Skeletal muscle tissue (tissue), 4 donors: ENCODE results near the gene RAP1GAP. TPM values are rescaled to one million over a fixed set of nuclear protein-coding genes. Genes with fewer than 3 reads are reported as not detected.

Experiments used
- H3K27ac ChIP-seq: one replicate; pipeline ENCODE4 v1.7.0; 2013; ENCODE audit warnings: mild to moderate bottlenecking, low read depth, low read length, inconsistent platforms
- H3K27me3 ChIP-seq, 3 donors: one replicate each; pipeline ENCODE4 v1.7.0; 2013; ENCODE audit warnings: low read length in 3 of 3; ENCODE audit not compliant: control insufficient read depth in 3 of 3, insufficient read depth in 3 of 3
- H3K36me3 ChIP-seq, 3 donors: one replicate each; pipeline ENCODE4 v1.7.0; 2013; ENCODE audit warnings: low read length in 3 of 3; ENCODE audit not compliant: control insufficient read depth in 3 of 3, insufficient read depth in 3 of 3
- H3K4me1 ChIP-seq, 3 donors: one replicate each; pipeline ENCODE4 v1.7.0; 2013; ENCODE audit warnings: low read length in 3 of 3, mild to moderate bottlenecking in 3 of 3; ENCODE audit not compliant: control insufficient read depth in 3 of 3, insufficient read depth in 3 of 3
- H3K4me3 ChIP-seq, 3 donors: one replicate each; pipeline ENCODE4 v1.7.0; 2013; ENCODE audit warnings: low read length in 3 of 3
- H3K9ac ChIP-seq, 3 donors: one replicate each; pipeline ENCODE4 v1.7.0; 2013; ENCODE audit warnings: low read length in 3 of 3, mild to moderate bottlenecking in 3 of 3, moderate library complexity in 2 of 3, low read depth in 1 of 3
- H3K9me3 ChIP-seq, 3 donors: one replicate each; pipeline ENCODE4 v1.7.0; 2013; ENCODE audit warnings: low read length in 3 of 3; ENCODE audit not compliant: control insufficient read depth in 3 of 3
- total RNA-seq: library from RNA; depleted of rRNA; stranded (reverse); fragments of >200 nt; gene quantifications from one replicate; pipeline ENCODE4 v1.2.3, GENCODE V29; 2014
- donor health status: Osteomylitis.

Gene RAP1GAP
- total RNA-seq, 1 donor from 2014 or later: 1.0 TPM

DNA sequence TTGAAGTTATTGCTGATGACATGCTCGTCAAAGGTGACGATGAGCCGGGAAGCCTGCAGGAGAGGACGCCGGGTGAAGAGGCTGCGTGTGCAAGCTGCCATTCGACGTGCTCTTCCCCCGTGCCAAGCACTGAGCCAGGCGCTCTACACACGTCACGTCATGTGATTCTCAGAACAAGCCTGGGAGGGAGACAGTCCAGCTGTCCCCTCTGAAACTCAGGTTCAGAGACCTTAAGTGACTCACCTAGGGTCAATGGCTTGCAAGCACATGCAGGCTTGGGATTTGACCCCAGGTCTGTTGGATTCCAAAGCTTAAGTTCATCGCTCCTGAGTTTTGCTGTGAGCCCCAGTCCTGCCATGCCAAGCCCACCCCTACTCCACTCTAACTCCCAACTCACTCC, 57.1 kb downstream of the RAP1GAP start:
- Histone ChIP-seq H3K4me1 (no peaks in the 10 kb centered on the region), H3K27me3 (peaks cover 4 to 26% (median 10%) of the 10 kb centered on the region in 3 donors), H3K27ac (no peak overlapping the region), H3K9ac (no peak overlapping the region), H3K36me3 (no peaks in the 10 kb centered on the region), H3K9me3 (no peaks in the 10 kb centered on the region), H3K4me3 (no peak overlapping the region)

DNA sequence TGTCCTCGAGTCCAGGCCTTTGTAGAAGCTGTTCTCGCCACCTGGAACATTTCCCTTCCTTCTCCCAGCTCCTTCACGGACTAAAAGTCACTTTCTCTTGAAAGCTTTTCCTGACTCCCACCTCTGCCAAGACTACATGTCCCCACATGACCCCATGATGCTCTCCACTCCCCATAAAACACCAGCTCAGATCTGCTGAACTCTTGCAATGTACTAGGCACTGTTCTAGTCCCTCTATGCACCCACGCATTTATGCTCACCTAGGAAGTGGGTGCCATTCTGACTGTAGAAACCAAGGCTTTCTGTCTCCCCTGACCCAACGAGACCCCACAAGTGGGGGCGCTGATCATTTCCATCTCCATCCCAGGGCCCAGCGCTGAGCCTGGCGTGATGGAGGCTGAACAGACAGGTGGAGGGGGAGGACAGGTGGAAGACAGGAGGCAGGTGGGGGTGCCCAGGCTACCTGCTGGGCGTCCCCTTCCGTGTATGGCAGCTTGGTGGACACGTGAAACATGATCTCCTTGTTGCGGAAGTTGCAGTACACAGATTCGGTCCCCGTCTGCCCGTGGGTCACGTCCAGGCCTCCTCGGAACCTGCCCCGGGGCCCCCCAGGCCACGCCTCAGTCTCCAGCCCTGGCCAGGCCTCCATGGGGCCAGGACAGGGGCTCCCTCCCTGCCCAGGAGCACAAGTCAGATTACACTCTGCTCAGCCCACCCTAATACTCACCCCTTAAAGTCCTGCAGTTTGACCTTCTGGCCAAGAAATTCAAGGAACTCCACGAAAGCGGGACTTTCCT, 58.0 kb downstream of the RAP1GAP start:
- no peaks in the 10 kb centered on the region for H3K4me1 ChIP-seq

DNA sequence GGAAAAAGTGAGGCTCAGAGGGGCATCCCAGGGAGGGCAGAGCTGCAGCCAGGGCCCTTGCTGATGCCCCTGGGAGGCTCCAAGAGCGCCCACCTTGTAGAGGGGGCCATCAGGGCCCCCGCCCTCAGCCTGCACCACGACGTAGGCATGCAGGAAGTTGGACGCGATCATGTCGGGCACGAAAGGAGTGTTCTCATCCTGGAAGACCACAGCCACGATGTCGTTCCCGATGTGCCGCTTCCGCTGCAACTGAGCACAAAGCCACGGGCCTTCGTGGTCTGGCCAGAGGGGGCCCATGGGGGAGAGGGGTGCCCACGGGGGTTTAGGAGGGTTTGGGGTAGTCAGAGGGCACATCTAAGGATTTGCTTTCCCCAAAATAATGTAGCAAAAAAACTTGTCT, 59.1 kb downstream of the RAP1GAP start:
- H3K4me1 ChIP-seq: no peaks in the 10 kb centered on the region
- no peaks in the 10 kb centered on the region for H3K9me3 ChIP-seq
- H3K27ac ChIP-seq: no peak overlapping the region
- H3K27me3 ChIP-seq: peaks cover 5 to 28% (median 10%) of the 10 kb centered on the region in 3 donors
- no peak overlapping the region for H3K4me3 ChIP-seq
- no peaks in the 10 kb centered on the region for H3K36me3 ChIP-seq
- H3K9ac ChIP-seq: no peak overlapping the region

More for the DNA sequence above, 58.0 kb downstream of the RAP1GAP start:
- no peaks in the 10 kb centered on the region for H3K36me3 ChIP-seq
- no peak overlapping the region for H3K4me3 ChIP-seq
- peaks cover 5 to 26% (median 10%) of the 10 kb centered on the region in 3 donors for H3K27me3 ChIP-seq
- no peak overlapping the region for H3K9ac ChIP-seq
- no peaks in the 10 kb centered on the region for H3K9me3 ChIP-seq
- no peak overlapping the region for H3K27ac ChIP-seq

DNA sequence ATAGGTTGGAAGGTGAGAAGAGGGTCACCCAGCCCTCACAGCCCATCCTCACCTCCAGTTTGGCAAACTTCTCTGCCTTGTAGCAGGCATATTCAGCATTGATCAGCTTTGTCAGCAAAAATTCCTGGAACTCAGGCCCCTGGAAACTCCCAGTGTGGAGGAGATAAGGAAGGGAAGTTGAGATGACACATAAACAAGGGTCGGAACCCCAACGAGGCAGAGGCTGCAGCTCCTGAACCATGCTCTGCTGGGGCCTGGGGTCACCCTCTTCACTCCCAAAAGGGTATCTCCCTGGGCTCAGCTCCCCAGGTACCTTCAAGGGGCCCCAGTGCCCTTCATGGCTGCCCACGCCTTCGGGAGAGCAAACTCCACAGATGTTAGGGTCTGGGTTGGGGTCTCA, 60.4 kb downstream of the RAP1GAP start:
- H3K27ac ChIP-seq: no peak overlapping the region
- H3K4me3 ChIP-seq: no peak overlapping the region
- H3K9me3 ChIP-seq: no peaks in the 10 kb centered on the region
- H3K4me1 ChIP-seq: no peaks in the 10 kb centered on the region
- no peak overlapping the region for H3K9ac ChIP-seq
- H3K27me3 ChIP-seq: peaks cover 5 to 29% (median 10%) of the 10 kb centered on the region in 3 donors
- no peaks in the 10 kb centered on the region for H3K36me3 ChIP-seq

DNA sequence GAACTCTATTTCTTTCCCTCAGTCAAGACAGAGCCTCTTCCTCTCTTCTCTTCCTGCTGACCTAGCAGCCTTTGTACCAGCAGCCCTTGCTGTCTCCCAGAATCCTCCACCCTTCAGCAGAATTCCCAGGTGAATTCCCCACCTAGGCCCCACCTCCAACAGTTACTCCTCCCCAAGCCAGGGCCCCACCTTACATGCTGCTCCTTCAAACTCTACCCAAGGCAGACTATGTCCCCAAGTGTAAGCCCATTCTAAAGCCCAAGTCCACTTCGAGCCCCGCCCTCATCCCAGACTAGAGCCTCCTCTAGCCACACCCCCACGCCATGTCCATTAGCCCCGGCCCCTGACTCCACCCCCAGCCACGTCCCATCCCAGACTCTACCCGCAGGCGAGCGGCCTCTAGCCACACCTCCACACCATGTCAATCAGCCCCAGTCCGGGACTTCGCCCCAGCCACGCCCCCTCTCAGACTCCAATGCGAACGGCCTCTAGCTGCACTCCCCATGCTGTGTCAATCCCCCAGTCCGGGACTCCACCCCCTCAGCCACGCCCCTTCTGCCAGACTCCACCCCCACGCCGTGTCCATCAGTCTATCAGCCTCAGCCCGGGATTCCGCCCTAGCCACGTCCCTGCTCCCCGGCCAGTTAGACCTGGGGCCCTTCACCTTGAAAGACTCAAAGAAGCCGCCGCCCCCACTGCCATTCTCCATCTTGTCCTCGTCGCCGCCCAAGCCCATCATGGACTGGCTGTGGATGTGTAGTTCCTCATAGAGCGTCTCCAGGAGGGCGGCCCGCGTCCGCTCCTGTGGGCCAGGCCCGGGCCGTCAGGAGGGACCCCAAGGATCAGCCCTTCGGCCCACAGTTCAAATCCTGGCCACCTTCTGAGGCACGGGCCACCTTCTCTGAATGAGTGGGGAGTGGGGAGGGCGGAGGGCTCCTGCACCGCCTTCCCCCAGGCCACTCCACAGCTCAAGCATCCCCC, 61.3 kb downstream of the RAP1GAP start:
- no peak overlapping the region for H3K27ac ChIP-seq
- no peaks in the 10 kb centered on the region for H3K36me3 ChIP-seq
- H3K9ac ChIP-seq: no peak overlapping the region
- no peak overlapping the region for H3K4me3 ChIP-seq
- H3K27me3 ChIP-seq: peaks cover 5 to 27% (median 10%) of the 10 kb centered on the region in 3 donors
- no peaks in the 10 kb centered on the region for H3K9me3 ChIP-seq
- H3K4me1 ChIP-seq: no peaks in the 10 kb centered on the region

DNA sequence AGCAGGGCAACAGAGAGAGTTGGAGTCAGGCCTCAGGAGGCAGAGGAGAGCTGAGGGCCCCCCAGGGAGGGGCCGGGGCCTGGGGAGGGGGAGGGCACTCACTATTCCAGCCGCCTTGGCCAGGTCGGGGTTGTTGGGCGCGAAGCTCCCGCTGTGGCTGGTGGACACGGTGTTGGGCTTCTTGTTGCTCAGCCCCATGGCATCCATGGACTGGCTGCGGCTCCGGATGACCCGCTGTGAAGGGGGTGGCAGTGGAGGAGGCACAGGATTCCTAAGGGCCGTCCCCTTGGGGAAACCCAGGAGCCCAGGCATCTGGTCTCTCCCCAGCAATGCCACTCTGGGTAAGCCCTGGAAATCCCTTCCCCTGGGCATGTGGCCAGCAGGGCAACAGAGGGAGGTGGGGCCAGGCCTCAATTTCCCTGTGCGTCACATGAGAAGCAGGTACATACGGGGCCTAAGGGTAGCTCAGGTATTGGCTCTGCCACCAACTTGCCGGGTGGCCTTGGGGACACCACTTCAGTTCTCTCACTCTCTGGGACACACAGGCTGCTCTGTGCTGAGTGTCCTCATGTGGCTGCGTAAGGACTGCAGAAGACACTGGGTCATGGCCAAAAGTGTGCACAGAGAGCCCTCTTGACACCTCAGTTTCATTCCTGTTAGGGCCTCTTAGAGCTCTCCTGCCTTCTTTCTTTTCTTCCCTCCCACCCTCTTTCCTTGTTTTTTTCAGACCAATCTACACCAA, 63.0 kb downstream of the RAP1GAP start:
- Histone ChIP-seq H3K9me3 (no peaks in the 10 kb centered on the region), H3K27ac (no peak overlapping the region), H3K36me3 (no peaks in the 10 kb centered on the region), H3K27me3 (peaks cover 14 to 32% (median 19%) of the 10 kb centered on the region in 3 donors), H3K4me3 (no peak overlapping the region), H3K4me1 (no peaks in the 10 kb centered on the region), H3K9ac (no peak overlapping the region)

DNA sequence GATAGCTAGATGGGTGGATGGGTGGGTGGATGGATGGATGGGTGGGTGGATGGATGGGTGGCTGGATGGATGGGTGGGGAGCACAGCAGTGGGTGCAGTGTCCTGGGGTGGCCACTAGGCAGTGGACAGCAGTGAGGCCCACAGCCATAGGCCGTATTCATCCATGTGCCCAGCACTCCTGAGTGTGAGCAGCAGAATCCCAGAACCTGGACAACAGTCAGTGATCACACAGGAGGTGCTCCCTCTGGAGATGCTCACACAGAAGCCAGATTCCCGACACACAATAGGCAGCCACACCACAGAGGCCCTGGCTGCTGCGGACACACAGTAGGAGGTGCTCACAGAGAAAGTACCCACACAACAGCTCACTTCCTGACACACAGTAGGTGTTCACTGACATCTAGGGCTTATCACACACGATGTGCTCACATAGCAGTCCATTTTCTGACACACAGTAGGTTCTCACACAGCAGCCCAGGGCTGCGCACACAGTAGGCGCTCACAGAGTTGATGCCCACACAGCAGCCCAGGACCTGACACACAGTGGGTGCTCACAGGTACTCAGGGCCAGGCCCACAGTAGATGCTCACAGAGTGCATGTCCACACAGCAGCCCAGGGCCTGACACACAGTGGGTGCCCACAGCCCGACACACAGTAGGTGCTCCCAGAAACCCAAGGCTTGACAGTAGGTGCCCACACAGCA, 64.0 kb downstream of the RAP1GAP start:
- Histone ChIP-seq H3K27ac (no peak overlapping the region), H3K4me3 (no peak overlapping the region), H3K9ac (no peak overlapping the region), H3K36me3 (no peaks in the 10 kb centered on the region), H3K27me3 (peaks cover 14 to 33% (median 20%) of the 10 kb centered on the region in 3 donors), H3K9me3 (no peaks in the 10 kb centered on the region), H3K4me1 (no peaks in the 10 kb centered on the region)

DNA sequence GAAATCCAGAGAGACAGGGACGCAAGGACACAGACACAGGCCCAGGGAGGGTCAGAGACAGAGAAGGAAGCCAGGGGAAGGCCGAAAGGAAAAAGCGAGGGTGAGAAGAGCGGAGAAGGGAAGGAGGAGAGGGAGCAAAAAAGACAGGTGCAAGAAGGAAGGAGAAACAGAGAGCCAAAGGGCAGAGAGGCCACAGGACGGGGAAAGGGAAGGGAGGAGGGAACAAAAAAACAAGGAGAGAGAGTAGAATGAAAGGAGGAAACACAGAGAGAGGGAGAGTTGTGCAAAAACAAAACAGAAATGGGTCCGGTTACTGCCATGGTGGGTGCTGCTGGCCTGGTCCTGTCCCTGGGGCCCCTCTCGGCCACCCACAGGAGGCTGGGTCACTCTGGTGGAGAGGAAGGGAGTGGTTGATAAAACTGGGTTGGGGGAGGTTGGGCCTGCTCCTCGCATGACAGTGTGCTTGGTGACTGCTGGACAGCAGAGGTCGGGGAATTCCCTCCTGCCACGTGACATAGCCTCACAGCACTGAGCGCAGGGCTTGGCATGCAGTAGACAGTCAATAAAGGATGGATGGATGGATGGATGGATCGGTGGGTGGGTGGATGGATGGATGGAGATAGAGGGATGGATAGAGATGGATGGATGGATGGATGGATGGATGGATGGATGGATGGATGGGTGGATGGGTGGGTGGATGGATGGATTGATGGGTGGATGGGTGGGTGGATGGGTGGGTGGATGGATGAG, 64.8 kb downstream of the RAP1GAP start:
- H3K4me3 ChIP-seq: no peak overlapping the region
- H3K9me3 ChIP-seq: no peaks in the 10 kb centered on the region
- no peak overlapping the region for H3K9ac ChIP-seq

More for the DNA sequence above, 64.8 kb downstream of the RAP1GAP start:
- Histone ChIP-seq H3K27ac (no peak overlapping the region), H3K36me3 (no peaks in the 10 kb centered on the region), H3K27me3 (peaks cover 14 to 36% (median 26%) of the 10 kb centered on the region in 3 donors), H3K4me1 (no peaks in the 10 kb centered on the region)
